ENCODE data around the gene MSH5. TPM values are rescaled to one million over a fixed set of nuclear protein-coding genes. Genes with fewer than 3 reads are reported as not detected.
A peak's percentile ranks its signal among the peaks of the same experiment; 100 is the strongest.

The MSH5 gene
- total RNA-seq, 1 donor = 23.0 TPM

DNA sequence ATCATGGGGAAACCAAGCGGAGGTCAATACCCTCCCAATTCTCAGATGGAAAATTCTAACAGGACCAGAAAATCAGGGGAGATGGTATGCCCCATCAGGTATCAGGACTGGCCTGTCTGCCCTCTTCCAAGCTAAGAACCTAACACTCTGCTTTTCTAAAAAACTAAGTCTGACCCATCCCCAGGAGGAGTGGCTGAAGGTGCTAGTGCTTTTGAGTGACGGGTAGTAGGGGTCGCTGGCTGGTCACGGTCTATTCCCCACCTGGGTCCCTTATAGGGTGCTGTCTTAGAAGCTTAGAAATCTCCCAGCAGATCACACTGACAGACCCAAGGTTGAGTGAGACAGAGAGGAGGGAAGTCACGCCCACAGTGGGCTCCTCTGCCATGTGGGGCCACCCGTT lies 46.3 kb upstream of the MSH5 start:
- DNase-seq (ENCODE audit: low read depth) = no peak
- H3K4me3 ChIP-seq (ENCODE audit: low read depth, low read length) = no peak overlapping the region
- TF ChIP-seq, protein P1, sequence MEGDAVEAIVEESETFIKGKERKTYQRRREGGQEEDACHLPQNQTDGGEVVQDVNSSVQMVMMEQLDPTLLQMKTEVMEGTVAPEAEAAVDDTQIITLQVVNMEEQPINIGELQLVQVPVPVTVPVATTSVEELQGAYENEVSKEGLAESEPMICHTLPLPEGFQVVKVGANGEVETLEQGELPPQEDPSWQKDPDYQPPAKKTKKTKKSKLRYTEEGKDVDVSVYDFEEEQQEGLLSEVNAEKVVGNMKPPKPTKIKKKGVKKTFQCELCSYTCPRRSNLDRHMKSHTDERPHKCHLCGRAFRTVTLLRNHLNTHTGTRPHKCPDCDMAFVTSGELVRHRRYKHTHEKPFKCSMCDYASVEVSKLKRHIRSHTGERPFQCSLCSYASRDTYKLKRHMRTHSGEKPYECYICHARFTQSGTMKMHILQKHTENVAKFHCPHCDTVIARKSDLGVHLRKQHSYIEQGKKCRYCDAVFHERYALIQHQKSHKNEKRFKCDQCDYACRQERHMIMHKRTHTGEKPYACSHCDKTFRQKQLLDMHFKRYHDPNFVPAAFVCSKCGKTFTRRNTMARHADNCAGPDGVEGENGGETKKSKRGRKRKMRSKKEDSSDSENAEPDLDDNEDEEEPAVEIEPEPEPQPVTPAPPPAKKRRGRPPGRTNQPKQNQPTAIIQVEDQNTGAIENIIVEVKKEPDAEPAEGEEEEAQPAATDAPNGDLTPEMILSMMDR (IDR thresholded peaks at IDR 0.05; ENCODE audit: insufficient read depth, low read length) = no peak

DNA sequence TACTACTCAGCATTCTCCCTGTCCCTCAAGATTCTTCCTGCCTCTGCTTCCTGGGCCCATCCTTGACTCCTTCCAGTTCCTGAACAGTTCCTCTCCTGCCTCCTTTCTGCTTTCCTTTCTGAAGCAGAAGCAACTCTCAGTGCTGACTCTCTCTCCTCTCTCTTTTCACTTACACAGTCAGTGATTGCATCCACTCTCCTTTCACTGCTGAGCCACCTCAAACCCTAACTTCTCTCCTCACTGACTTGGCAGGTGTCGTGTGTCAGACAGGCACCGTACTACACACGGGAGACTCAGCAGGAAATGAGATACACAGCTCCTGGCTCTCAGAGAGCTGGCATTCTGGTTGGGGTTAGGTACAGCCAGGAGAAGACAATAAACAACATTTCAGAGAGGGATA lies 42.2 kb upstream of the MSH5 start:
- TF ChIP-seq, protein P1 (IDR thresholded peaks at IDR 0.05; ENCODE audit: insufficient read depth, low read length) = no peak
- DNase-seq (ENCODE audit: low read depth) = no peak
- H3K4me3 ChIP-seq (ENCODE audit: low read depth, low read length) = no peak overlapping the region

DNA sequence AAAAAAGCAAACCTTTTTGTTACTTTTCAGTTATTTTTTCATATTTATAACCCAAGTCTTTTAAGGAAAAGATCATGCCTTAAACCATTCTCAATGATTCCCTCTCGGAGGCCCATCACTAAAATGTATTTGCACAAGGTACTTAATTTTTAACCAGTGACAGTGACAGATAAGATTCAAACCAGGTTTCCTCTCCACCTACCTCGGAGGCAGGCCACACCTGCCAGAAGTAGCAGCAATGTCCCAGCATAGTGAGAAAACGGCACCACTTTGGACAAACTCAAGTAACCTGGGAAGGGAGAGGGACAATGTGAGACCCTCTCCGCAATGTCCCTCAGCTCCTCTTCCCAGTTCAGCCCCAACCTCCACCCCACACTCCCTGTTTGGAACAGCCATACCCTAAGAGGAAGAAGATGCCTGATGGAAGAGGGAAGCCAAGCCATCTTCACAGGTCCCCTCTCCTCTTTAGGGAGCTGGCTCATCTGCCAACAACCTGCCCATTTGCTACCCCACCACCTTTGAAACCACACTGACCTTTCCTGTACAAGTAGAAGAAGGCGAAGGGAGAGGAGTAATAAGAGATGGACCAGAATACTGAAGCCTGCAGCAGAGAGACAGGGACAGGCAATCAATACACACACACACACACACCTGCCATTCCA lies 38.9 kb upstream of the MSH5 start:
- TF ChIP-seq, protein P1 (IDR thresholded peaks at IDR 0.05; ENCODE audit: insufficient read depth, low read length) = no peak
- no peak for DNase-seq (ENCODE audit: low read depth)
- H3K4me3 ChIP-seq (ENCODE audit: low read depth, low read length) = no peak overlapping the region

DNA sequence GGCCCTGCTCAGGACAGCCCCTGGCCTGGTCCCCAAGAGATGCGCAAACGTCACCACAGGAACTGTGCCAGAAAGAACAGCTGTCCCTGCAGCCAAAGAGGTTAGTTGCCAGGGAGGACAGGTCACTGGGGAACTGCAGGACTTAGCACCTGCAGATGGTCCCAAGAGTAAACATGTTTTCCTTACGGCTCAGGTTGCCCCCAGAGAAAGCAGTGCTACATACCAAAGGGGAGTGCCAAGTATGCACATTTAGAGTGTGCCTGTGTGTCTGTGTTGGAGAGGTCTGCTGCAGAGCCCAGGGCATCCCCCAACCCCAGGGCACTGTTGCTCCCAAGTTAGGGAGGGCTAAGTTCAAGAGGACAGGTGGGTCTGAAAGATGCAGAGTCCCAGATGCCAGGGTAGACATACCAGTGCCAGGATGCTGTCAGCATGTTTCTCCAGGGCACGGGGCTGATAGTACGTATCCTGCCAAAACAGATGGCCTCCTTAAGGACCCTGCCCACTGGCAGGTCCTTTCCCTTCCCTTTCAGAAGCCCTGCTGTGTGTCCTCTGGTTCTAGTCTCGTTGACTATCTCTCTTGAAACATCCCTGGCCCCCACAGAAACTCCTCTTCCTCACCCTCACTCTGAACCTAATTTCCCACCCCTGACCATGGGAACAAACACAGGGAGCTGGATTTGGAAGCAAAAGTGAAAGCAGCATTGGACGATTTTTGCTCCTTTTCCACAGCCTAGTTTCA lies 38.0 kb upstream of the MSH5 start:
- DNase-seq (ENCODE audit: low read depth) = peak; percentile 49
- peak overlapping the region; percentile 98 for H3K4me3 ChIP-seq (ENCODE audit: low read depth, low read length)
- TF ChIP-seq, protein P1 (IDR thresholded peaks at IDR 0.05; ENCODE audit: insufficient read depth, low read length) = no peak

DNA sequence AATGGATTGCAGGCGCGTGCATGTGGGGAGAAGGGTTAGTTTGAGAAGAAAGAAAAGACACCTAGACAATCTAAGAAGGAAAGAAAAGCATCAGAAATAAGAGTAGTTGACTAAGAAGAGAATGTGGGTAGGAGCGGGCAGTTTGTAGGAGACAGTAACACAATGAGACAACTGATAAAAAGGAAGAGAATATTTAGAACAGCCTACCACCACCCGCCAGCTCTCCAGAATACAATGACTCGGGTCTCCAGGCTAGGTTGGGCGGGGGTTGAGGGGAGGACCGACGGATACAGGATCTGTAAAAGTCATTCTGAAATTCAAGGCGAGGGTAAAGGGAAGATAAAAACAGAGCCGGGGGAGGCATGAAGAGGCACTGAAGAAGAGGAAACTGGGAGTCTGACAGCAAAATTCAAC lies 37.4 kb upstream of the MSH5 start:
- DNase-seq (ENCODE audit: low read depth) = no peak
- peak overlapping the region; percentile 98 for H3K4me3 ChIP-seq (ENCODE audit: low read depth, low read length)
- TF ChIP-seq, protein P1 (IDR thresholded peaks at IDR 0.05; ENCODE audit: insufficient read depth, low read length) = no peak

DNA sequence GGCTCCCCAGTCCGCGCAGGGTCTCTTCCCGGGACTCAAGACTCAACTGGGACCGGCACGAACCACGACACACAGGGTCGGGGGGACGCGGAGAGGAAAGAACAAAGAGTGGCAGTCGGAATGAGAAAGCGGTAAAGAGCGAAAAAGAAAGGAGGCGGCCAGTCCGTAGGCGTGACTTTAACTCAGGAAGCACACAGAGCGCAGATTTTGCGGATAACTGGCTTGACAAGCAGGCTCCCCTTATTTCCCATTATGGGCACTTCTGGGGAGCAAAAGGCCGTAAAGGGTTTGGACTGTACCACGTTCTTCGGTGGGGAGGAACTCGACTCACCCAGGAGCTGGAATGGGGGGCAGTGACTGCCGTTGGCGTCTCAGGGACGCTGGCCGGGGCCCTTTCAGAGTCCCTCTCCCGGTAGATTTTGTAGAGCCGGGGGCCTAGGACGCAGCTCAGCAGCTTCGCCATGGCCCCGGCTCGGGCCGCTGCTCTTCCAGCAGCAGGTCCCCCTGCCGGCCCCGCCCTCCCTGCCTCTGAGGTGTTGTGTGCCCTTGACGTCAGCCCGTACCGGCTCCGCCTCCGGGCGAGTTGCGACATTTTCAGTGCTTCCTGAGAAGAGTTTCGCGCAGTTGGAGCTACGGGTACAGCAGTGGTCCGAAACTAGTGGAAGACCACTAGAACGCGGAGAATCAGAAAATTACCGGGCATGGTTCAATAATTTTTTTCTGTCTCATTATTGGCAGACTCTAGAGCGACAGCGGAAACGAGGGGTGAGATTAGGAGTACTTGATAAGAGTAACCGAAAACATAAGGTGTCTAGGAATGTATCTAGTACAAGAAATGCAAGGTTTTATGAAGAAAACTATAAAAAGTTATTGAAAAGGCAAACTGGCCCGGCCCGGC lies 36.7 kb upstream of the MSH5 start, which contains the start of gene ABHD16A:
ABHD16A (minus strand) TSS at position 506 of the 898 bp plus-strand sequence; CDS start at position 463, 43 bp downstream.
- TF ChIP-seq, protein P1 (IDR thresholded peaks at IDR 0.05; ENCODE audit: insufficient read depth, low read length) = no peak
- peak; percentile 99 for DNase-seq (ENCODE audit: low read depth)
- peak within 1 kb of the TSS; percentile 98 for H3K4me3 ChIP-seq (ENCODE audit: low read depth, low read length)

Data from fibroblast of the aortic adventitia (primary cell).